Naive thymus-derived CD8-positive, alpha-beta T cell (primary cell): ENCODE results near the gene FADS3. TPM values are rescaled to one million over a fixed set of nuclear protein-coding genes. Genes with fewer than 3 reads are reported as not detected.
A peak's percentile ranks its signal among the peaks of the same experiment; 100 is the strongest.

Experiments
- ATAC-seq, 2 donors: fragments of 150-1000 bp; cut with Tn5 transposase in 1 of 2; sonication (Bioruptor Pico), chemical (Tn5 transposase) in 1 of 2; 1 replicate in 1 of 2; 2 replicates in 1 of 2; pipeline ENCODE4 v1.10.0; 2021; ENCODE audit warnings: mild to moderate bottlenecking in 2 of 2, moderate library complexity in 2 of 2
- POLR2A ChIA-PET: fragments of 350-600 bp; sonication (Branson Sonifier 250); formaldehyde crosslinking; loops from one replicate; lab custom pipeline; 2021; ENCODE audit warnings: antibody characterized with exemption; lab: Charles Lee
- DNase-seq, 10 donors: peaks; one replicate each; pipeline versions ENCODE4 v3.0.0 to v3.0.0-alpha.2; 2020 to 2022
- H3K27ac Mint-ChIP-seq, 10 donors: one replicate each; pipeline ENCODE4 v1.8.0; 2020 to 2022; ENCODE audit warnings: mild to moderate bottlenecking in 10 of 10, mixed read lengths in 10 of 10, moderate library complexity in 4 of 10, inconsistent platforms in 1 of 10
- H3K27me3 Mint-ChIP-seq, 5 donors: one replicate each; pipeline ENCODE4 v1.8.0; 2021 to 2022; ENCODE audit warnings: mixed read lengths in 5 of 5
- H3K36me3 Mint-ChIP-seq, 3 donors: one replicate each; pipeline ENCODE4 v1.8.0; 2020 to 2022; ENCODE audit warnings: mixed read lengths in 3 of 3, mild to moderate bottlenecking in 2 of 3, inconsistent platforms in 1 of 3
- H3K4me1 Mint-ChIP-seq, 4 donors: one replicate each; pipeline ENCODE4 v1.8.0; 2021 to 2022; ENCODE audit warnings: mixed read lengths in 4 of 4
- H3K4me3 Mint-ChIP-seq, 10 donors: one replicate each; pipeline ENCODE4 v1.8.0; 2020 to 2022; ENCODE audit warnings: mild to moderate bottlenecking in 10 of 10, mixed read lengths in 10 of 10, moderate library complexity in 6 of 10, inconsistent platforms in 1 of 10
- H3K9me3 Mint-ChIP-seq, 9 donors: one replicate each; pipeline ENCODE4 v1.8.0; 2020 to 2022; ENCODE audit warnings: mixed read lengths in 9 of 9, mild to moderate bottlenecking in 3 of 9, inconsistent platforms in 1 of 9, moderate library complexity in 1 of 9
- polyA plus RNA-seq, 3 donors: library from polyadenylated mRNA; unstranded; fragments of 300-500 nt; fragmentation: Illumina TruSeq; gene quantifications; one replicate each; pipeline ENCODE4 v1.2.3, GENCODE V29; 2021
- total RNA-seq, 8 experiments: library from RNA in 2 of 8; stranded (reverse) in 2 of 8; gene quantifications; one replicate each; pipeline ENCODE4 v1.2.3 and lab custom pipeline; 2021 to 2026

The FADS3 gene
- total and polyA plus RNA-seq, 5 experiments from 2014 or later, result 0.33 to 5.7 (median 1.5) TPM

GRCh38 chr11:61869429-61869707, 22.0 kb downstream of the FADS3 start:
- ATAC-seq (no peak), DNase-seq (no peak)

GRCh38 chr11:61868571-61869428, 22.5 kb downstream of the FADS3 start:
- ATAC-seq (no peak), DNase-seq (no peak)
- POLR2A ChIA-PET, result no interaction called here
- Mint-ChIP-seq H3K4me1 (peaks cover 2 to 9% (median 7%) of the 10 kb centered on the region in 4 donors), H3K27me3 (peaks cover 0 to 13% (median 0%) of the 10 kb centered on the region in 5 donors), H3K9me3 (no peaks in the 10 kb centered on the region), H3K27ac (no peak overlapping the region), H3K36me3 (no peaks in the 10 kb centered on the region), H3K4me3 (no peak overlapping the region)

More at GRCh38 chr11:61869429-61869707, 22.0 kb downstream of the FADS3 start:
- Mint-ChIP-seq H3K27me3 (peaks cover 0 to 13% (median 0%) of the 10 kb centered on the region in 5 donors), H3K9me3 (no peaks in the 10 kb centered on the region), H3K27ac (peak overlapping the region in 1 of 10 donors; percentile 47), H3K4me3 (no peak overlapping the region), H3K36me3 (no peaks in the 10 kb centered on the region), H3K4me1 (peaks cover 2 to 9% (median 7%) of the 10 kb centered on the region in 4 donors)
- POLR2A ChIA-PET, result no interaction called here

GRCh38 chr11:61866958-61867343, 24.4 kb downstream of the FADS3 start:
- ATAC-seq (no peak), DNase-seq (no peak)
- POLR2A ChIA-PET, result no interaction called here
- H3K4me1 Mint-ChIP-seq, result peaks cover 2 to 9% (median 7%) of the 10 kb centered on the region in 4 donors
- no peak overlapping the region for H3K27ac Mint-ChIP-seq
- no peaks in the 10 kb centered on the region for H3K9me3 Mint-ChIP-seq
- no peak overlapping the region for H3K4me3 Mint-ChIP-seq
- peaks cover 0 to 13% (median 0%) of the 10 kb centered on the region in 5 donors for H3K27me3 Mint-ChIP-seq
- no peaks in the 10 kb centered on the region for H3K36me3 Mint-ChIP-seq

GRCh38 chr11:61866231-61866957, 25.0 kb downstream of the FADS3 start:
- Mint-ChIP-seq H3K4me1 (peaks cover 2 to 8% (median 6%) of the 10 kb centered on the region in 4 donors), H3K4me3 (no peak overlapping the region), H3K27ac (no peak overlapping the region), H3K9me3 (no peaks in the 10 kb centered on the region), H3K36me3 (no peaks in the 10 kb centered on the region), H3K27me3 (peaks cover 0 to 11% (median 0%) of the 10 kb centered on the region in 5 donors)
- no peak for ATAC-seq
- DNase-seq, result no peak
- POLR2A ChIA-PET, result no interaction called here

GRCh38 chr11:61864814-61865775, 26.2 kb downstream of the FADS3 start:
- Mint-ChIP-seq H3K4me3 (no peak overlapping the region), H3K36me3 (no peaks in the 10 kb centered on the region), H3K4me1 (no peaks in the 10 kb centered on the region), H3K27ac (no peak overlapping the region), H3K27me3 (peaks cover 0 to 4% (median 0%) of the 10 kb centered on the region in 5 donors), H3K9me3 (no peaks in the 10 kb centered on the region)
- POLR2A ChIA-PET, result no interaction called here
- ATAC-seq, result no peak
- no peak for DNase-seq

GRCh38 chr11:61863548-61864081, 27.7 kb downstream of the FADS3 start:
- H3K4me3 Mint-ChIP-seq, result no peak overlapping the region

DNA sequence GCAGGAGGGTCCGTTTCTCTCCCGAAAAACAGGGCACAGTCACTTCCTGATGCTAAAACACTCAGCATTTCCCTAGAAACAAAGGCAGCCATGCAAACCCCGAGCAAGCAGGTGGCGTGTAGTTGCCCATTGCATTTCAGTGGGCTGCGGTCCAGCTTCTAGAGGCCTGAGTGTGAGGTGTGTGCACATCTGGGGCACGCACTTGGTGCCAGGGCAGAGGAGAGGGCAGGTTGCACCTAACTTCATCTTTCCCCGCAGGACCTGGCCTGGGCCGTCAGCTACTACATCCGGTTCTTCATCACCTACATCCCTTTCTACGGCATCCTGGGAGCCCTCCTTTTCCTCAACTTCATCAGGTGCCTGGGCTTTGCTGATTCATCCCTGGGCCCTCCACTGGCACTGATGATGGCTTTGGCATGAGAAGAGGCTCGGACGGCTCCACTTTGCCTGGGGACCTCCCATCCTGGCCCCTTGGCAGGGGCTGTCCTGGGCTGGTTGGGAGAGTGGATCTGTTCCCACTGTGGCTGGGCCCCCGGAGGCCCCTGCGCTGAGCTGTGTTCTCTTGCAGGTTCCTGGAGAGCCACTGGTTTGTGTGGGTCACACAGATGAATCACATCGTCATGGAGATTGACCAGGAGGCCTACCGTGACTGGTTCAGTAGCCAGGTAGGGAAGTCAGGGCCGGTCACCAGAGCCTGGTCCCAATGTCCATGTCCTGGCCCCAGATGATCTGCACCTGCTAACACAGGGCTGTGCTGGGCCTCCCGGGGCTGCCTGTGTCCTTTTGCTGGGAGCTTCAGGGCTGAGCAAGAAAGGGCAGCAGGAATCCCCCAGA, 28.4 kb downstream of the FADS3 start:
- POLR2A ChIA-PET, result no interaction called here
- Mint-ChIP-seq H3K4me1 (no peaks in the 10 kb centered on the region), H3K27ac (no peak overlapping the region), H3K4me3 (no peak overlapping the region), H3K9me3 (no peaks in the 10 kb centered on the region), H3K36me3 (no peaks in the 10 kb centered on the region), H3K27me3 (no peaks in the 10 kb centered on the region)
- ATAC-seq (no peak), DNase-seq (no peak)

More at GRCh38 chr11:61863548-61864081, 27.7 kb downstream of the FADS3 start:
- no peaks in the 10 kb centered on the region for H3K36me3 Mint-ChIP-seq
- H3K27ac Mint-ChIP-seq, result no peak overlapping the region
- POLR2A ChIA-PET, result no interaction called here
- ATAC-seq, result no peak
- no peaks in the 10 kb centered on the region for H3K27me3 Mint-ChIP-seq
- no peaks in the 10 kb centered on the region for H3K9me3 Mint-ChIP-seq
- H3K4me1 Mint-ChIP-seq, result no peaks in the 10 kb centered on the region
- no peak for DNase-seq

DNA sequence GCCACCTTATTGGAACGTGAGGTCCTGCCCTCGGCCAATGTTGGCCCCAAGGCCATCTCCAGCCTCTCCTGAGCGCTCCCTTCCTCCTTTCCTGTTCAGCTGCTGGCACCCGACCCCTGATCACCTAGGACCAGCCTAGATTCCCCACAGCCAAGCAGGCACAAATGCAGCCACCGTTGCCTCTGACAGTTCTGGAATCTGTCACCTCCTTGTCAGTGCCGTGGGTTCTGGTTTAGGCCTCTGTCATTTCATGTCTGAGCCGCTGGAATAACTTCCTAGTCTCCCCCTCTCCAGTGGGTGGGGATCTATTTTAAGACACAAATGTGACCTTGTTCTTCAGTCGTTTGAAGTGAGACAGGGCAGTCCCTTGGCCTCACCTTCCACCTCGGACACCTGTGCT, 29.7 kb downstream of the FADS3 start:
- Mint-ChIP-seq H3K4me1 (no peaks in the 10 kb centered on the region), H3K36me3 (no peaks in the 10 kb centered on the region), H3K4me3 (no peak overlapping the region), H3K9me3 (no peaks in the 10 kb centered on the region), H3K27me3 (no peaks in the 10 kb centered on the region), H3K27ac (no peak overlapping the region)
- ATAC-seq (no peak), DNase-seq (no peak)
- POLR2A ChIA-PET, result no interaction called here

DNA sequence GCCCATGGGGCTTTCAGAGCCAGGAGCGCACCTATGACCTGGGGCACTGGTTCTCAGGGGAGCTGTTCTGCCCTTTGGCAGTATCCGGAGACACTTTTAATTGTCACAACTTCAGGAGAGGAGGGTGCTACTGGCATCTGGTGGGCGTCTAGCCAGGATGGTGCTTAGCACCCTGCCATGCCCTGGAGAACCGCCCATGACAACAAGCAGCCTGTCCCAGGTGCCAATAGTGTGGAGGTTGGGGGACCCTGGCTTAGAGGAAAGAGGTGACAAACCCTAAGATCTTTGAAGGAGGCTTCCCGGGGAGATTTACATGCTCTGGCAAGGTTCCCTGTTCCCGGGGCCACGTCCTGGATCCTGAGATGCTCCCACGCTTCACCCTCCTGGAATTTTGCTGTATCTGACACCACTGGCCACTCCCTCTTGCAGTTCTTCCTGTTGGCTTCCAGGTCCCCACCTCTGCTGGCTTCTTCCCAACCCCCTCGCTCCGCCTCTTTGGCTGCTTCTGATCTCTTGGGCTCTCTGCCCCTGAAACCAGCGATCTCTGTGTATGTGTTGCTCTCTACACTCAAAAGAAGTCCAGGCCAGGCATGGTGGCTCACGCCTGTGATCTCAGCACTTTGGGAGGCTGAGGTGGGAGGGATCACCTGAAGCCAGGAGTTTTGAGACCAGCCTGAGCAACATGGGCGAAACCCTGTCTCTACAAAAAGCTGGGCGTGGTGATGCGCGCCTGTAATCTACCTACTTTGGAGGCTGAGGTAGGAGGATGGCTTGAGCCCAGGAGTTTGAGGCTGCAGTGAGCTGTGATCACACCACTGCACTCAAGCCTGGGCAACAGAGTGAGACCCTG, 31.1 kb downstream of the FADS3 start:
- Mint-ChIP-seq H3K9me3 (no peaks in the 10 kb centered on the region), H3K27me3 (no peaks in the 10 kb centered on the region), H3K27ac (peak overlapping the region in 2 of 10 donors; percentile 48 to 59), H3K4me1 (no peaks in the 10 kb centered on the region), H3K4me3 (no peak overlapping the region), H3K36me3 (no peaks in the 10 kb centered on the region)
- no peak for DNase-seq
- POLR2A ChIA-PET, result no interaction called here
- no peak for ATAC-seq

DNA sequence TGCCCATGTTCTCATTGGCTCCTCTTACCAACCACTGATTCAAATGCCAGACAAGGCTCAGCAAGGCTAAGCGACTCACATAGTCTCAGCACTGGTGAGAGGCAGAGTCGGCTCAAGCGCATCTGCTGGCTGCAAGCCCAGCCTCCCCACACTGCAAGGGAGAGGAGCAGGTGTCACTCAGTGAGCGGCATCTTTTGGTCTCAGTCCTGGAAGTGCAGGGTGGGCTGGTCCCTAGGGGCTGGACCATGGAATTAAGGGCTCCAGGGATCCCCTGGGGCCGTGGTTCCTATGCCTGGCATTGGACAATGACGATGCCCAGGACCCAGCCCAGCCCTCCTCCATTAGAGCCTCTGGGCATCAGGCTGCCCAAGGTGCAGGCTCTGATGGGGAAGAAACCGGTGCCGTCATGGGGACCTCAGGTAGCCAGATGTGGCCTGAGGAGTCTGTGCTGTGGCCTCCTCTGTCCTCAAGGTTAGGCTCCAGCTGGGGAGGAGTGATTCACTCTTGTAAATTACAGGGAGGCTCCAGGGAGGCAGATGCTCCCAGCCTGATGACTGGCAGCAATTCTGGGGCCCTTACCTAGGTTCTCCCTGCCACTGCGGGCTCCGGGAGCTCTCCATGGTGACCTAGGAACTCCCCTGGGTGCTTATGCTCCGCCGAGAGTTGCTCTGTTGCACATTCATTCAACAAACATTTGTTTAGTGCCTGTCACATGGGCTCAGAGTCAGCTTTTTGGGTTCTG, 35.2 kb downstream of the FADS3 start:
- Mint-ChIP-seq H3K36me3 (no peaks in the 10 kb centered on the region), H3K27ac (no peak overlapping the region), H3K9me3 (no peaks in the 10 kb centered on the region), H3K4me1 (no peaks in the 10 kb centered on the region), H3K4me3 (no peak overlapping the region), H3K27me3 (no peaks in the 10 kb centered on the region)
- POLR2A ChIA-PET, result no interaction called here
- DNase-seq (no peak), ATAC-seq (no peak)
